Heart left ventricle (tissue), 16 donors: ENCODE data around the gene RTN3. TPM values are rescaled to one million over a fixed set of nuclear protein-coding genes. Genes with fewer than 3 reads are reported as not detected.
A peak's percentile ranks its signal among the peaks of the same experiment; 100 is the strongest.

ENCODE experiments used
- ATAC-seq, 4 donors: fragments of 200-7000 bp; cut with Tn5 transposase; one replicate each; pipeline ENCODE4 v1.9.1; 2020 to 2022; ENCODE audit warnings: moderate library complexity in 4 of 4, mild to moderate bottlenecking in 3 of 4, moderate number of reproducible peaks in 1 of 4
- DNase-seq, 5 donors: peaks; one replicate each; pipeline ENCODE4 v3.0.0-alpha.2; 2020
- H3K27ac ChIP-seq, 12 donors: fragments of 200-600 bp; sonication (generic) in 4 of 12; one replicate each; pipeline versions ENCODE4 v1.5.0 to v1.8.0; 2016 to 2022; ENCODE audit warnings: mild to moderate bottlenecking in 2 of 12
- H3K27me3 ChIP-seq, 9 donors: fragments of 200-600 bp; sonication (generic) in 2 of 9; one replicate each; pipeline versions ENCODE4 v1.5.1 to v1.8.0; 2016 to 2022; ENCODE audit warnings: mild to moderate bottlenecking in 3 of 9
- H3K36me3 ChIP-seq, 9 donors: fragments of 200-600 bp; sonication (generic) in 2 of 9; one replicate each; pipeline versions ENCODE4 v1.5.0 to v1.8.0; 2018 to 2022; ENCODE audit warnings: mild to moderate bottlenecking in 2 of 9
- H3K4me1 ChIP-seq, 12 donors: fragments of 200-600 bp; sonication (generic) in 4 of 12; one replicate each; pipeline versions ENCODE4 v1.5.0 to v1.8.0; 2016 to 2022; ENCODE audit warnings: mild to moderate bottlenecking in 3 of 12
- H3K4me3 ChIP-seq, 12 donors: fragments of 200-600 bp; sonication (generic) in 4 of 12; one replicate each; pipeline versions ENCODE4 v1.5.0 to v1.8.0; 2017 to 2022; ENCODE audit warnings: mild to moderate bottlenecking in 9 of 12, moderate library complexity in 4 of 12
- H3K9me3 ChIP-seq, 12 donors: fragments of 200-600 bp; sonication (generic) in 4 of 12; one replicate each; pipeline versions ENCODE4 v1.5.0 to v1.8.0; 2016 to 2022; ENCODE audit warnings: mild to moderate bottlenecking in 1 of 12
- POLR2A ChIP-seq, 2 donors: fragments of 450-650 bp; IDR thresholded peaks; one replicate each; pipeline ENCODE4 v1.6.1; 2017; ENCODE audit warnings: antibody characterized with exemption in 2 of 2, mild to moderate bottlenecking in 2 of 2, moderate library complexity in 2 of 2
- WGBS, 4 donors: extraction: QIAGEN DNeasy Blood & Tissue Kit in 2 of 4; methylation state at CpG; one replicate each; pipeline versions ENCODE4 v1.1.5 to v1.1.7; 2013 to 2018; 5-methylcytosine and 5-hydroxymethylcytosine counted together
- intact Hi-C, 10 donors: fragments of 100-400 bp; cut with DNase I; formaldehyde crosslinking; loops; one replicate each; pipeline versions ENCODE4 v1.11.1 to v1.14.2; 2022
- polyA plus RNA-seq, 2 donors: library from polyadenylated mRNA; stranded (reverse); fragments of 200-250 nt; gene quantifications; one replicate each; pipeline ENCODE4 v1.2.3, GENCODE V29; 2013
- total RNA-seq, 9 donors: library from RNA; depleted of rRNA in 2 of 9; stranded (reverse); fragments of >200 nt in 2 of 9; fragmentation: NEBNext Ultra II Directional in 3 of 9; extraction: Animal tissue kit (Norgen Biotek cat#: 25700) in 3 of 9; gene quantifications; one replicate each; pipeline versions ENCODE4 v1.1.0 to v1.2.4, GENCODE V29; 2016 to 2023
- TF ChIP-seq, protein P1 (sequence below), 12 donors: fragments of 200-600 bp; sonication (generic) in 4 of 12; IDR thresholded peaks; one replicate each; pipeline versions ENCODE4 v1.5.0 to v1.8.0; 2018 to 2022; ENCODE audit warnings: antibody characterized with exemption in 12 of 12, mild to moderate bottlenecking in 5 of 12
- donor health status: ischemic (EF 13 %, LVEDD 7.1; RV severe dilation, severe dysfunction).
- donor health status: healthy with polysubstance abuse.
- donor health status: DM: no; HTN: yes; CAD: no.
- donor health status: DM: no; HTN: no; CAD: no.
- donor health status: ischemic (EF 25% LVEDD 6.9; RV normal size, moderate dysfunction).
- donor health status: ischemic (EF 25% LVEDD 5.7; RV mildly dilated, moderate dysfunction).
- donor health status: healthy.
- donor health status: DM: yes; HTN: yes; CAD: no.
- donor health status: ischemic (EF 35%, LVEDD 5.7; RV mildly dilated, moderate dysfunction).
- donor health status: nonischemic (EF 11% LVEDD 7.7; RV severe dilation, severe dysfunction).
- donor health status: DM: yes; HTN: yes; CAD: no.
- donor health status: PGD.
- donor health status: ischemic (EF 29% LVEDD 5.4; RV normal size, mild dysfunction).
- donor health status: nonischemic (EF 23%, LVEDD 6.1; RV moderate dilation, normal function).

The RTN3 gene
- total and polyA plus RNA-seq, 11 donors, result 31.2 to 82.9 (median 65.9) TPM

GRCh38 chr11:63737718-63738117 lies 56.4 kb downstream of the RTN3 start:
- DNase-seq (no peak), ATAC-seq (no peak)
- no peak overlapping the region for H3K27ac ChIP-seq
- no peaks in the 10 kb centered on the region for H3K36me3 ChIP-seq
- no peaks in the 10 kb centered on the region for H3K27me3 ChIP-seq
- 45 to 84% (median 65%) methylated on average over 1 of the region's 1 CpG for WGBS, 4 donors
- H3K4me3 ChIP-seq, result no peak overlapping the region
- H3K9me3 ChIP-seq, result no peaks in the 10 kb centered on the region
- peaks cover 0 to 10% (median 2%) of the 10 kb centered on the region in 12 donors for H3K4me1 ChIP-seq
- no peak for TF ChIP-seq POLR2A (IDR thresholded peaks at IDR 0.05)
- TF ChIP-seq, protein P1, sequence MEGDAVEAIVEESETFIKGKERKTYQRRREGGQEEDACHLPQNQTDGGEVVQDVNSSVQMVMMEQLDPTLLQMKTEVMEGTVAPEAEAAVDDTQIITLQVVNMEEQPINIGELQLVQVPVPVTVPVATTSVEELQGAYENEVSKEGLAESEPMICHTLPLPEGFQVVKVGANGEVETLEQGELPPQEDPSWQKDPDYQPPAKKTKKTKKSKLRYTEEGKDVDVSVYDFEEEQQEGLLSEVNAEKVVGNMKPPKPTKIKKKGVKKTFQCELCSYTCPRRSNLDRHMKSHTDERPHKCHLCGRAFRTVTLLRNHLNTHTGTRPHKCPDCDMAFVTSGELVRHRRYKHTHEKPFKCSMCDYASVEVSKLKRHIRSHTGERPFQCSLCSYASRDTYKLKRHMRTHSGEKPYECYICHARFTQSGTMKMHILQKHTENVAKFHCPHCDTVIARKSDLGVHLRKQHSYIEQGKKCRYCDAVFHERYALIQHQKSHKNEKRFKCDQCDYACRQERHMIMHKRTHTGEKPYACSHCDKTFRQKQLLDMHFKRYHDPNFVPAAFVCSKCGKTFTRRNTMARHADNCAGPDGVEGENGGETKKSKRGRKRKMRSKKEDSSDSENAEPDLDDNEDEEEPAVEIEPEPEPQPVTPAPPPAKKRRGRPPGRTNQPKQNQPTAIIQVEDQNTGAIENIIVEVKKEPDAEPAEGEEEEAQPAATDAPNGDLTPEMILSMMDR (IDR thresholded peaks at IDR 0.05), result no peak
- intact Hi-C loops, result loop anchor here (2.0 to 10.0 kb wide), 11 partner anchors 53 to 263 kb away; partner anchors contain the start of genes RTN3 (in 4 of the 10) and ATL3 (in 2 of the 10)

- H3K4me3 ChIP-seq, result no peak overlapping the region
- no peaks in the 10 kb centered on the region for H3K36me3 ChIP-seq
- H3K27ac ChIP-seq, result no peak overlapping the region
- 20 to 22% (median 21%) methylated on average over 8 of the region's 8 CpGs for WGBS, 4 donors
- TF ChIP-seq POLR2A (IDR thresholded peaks at IDR 0.05), result no peak
- TF ChIP-seq, protein P1 (IDR thresholded peaks at IDR 0.05), result peak; percentile 92 to 98 (median 96)
- peak in 3 of 4 donors; percentile 42 to 67 (median 65) for ATAC-seq
- H3K9me3 ChIP-seq, result no peaks in the 10 kb centered on the region
- intact Hi-C loops, result loop anchor here (2.0 to 10.0 kb wide), 11 partner anchors 54 to 264 kb away; partner anchors contain the start of genes RTN3 (in 4 of the 10) and ATL3 (in 2 of the 10)
- DNase-seq, result peak in 4 of 5 donors; percentile 43 to 60 (median 52)
- H3K4me1 ChIP-seq, result peaks cover 0 to 10% (median 2%) of the 10 kb centered on the region in 12 donors
- no peaks in the 10 kb centered on the region for H3K27me3 ChIP-seq
Measured at GRCh38 chr11:63738720-63739360, 57.5 kb downstream of the RTN3 start.

GRCh38 chr11:63745304-63746170 lies 64.2 kb downstream of the RTN3 start:
- intact Hi-C loops, result loop anchor here in 1 of 10 donors (10.0 kb wide), 1 partner anchor 711 kb away; no protein-coding TSS in a partner anchor
- no peak for TF ChIP-seq POLR2A (IDR thresholded peaks at IDR 0.05)
- TF ChIP-seq, protein P1 (IDR thresholded peaks at IDR 0.05), result peak in 2 of 12 donors; percentile 31 to 35
- Histone ChIP-seq H3K4me3 (no peak overlapping the region), H3K36me3 (peaks cover 0 to 14% (median 9%) of the 10 kb centered on the region in 9 donors), H3K27ac (no peak overlapping the region), H3K27me3 (no peaks in the 10 kb centered on the region), H3K4me1 (peaks cover 0 to 3% (median 0%) of the 10 kb centered on the region in 12 donors), H3K9me3 (no peaks in the 10 kb centered on the region)
- DNase-seq (no peak), ATAC-seq (no peak)
- 84 to 87% (median 86%) methylated on average over 13 of the region's 13 CpGs for WGBS, 4 donors

- no peaks in the 10 kb centered on the region for H3K27me3 ChIP-seq
- WGBS, 4 donors, result 77 to 86% (median 79%) methylated on average over 3 of the region's 3 CpGs
- ATAC-seq, result no peak
- H3K36me3 ChIP-seq, result peaks cover 0 to 29% (median 23%) of the 10 kb centered on the region in 9 donors
- peaks cover 0 to 3% (median 0%) of the 10 kb centered on the region in 12 donors for H3K4me1 ChIP-seq
- no peaks in the 10 kb centered on the region for H3K9me3 ChIP-seq
- DNase-seq, result no peak
- TF ChIP-seq, protein P1 (IDR thresholded peaks at IDR 0.05), result no peak
- TF ChIP-seq POLR2A (IDR thresholded peaks at IDR 0.05), result no peak
- no peak overlapping the region for H3K4me3 ChIP-seq
- intact Hi-C loops, result loop anchor here in 1 of 10 donors (10.0 kb wide), 1 partner anchor 712 kb away; no protein-coding TSS in a partner anchor
- H3K27ac ChIP-seq, result no peak overlapping the region
Measured at GRCh38 chr11:63747011-63747410, 65.7 kb downstream of the RTN3 start.
